Activated T-helper 1 cell treated with Interleukin-2 at 50 U/mL for 16 hours (primary cell): ENCODE data around the gene TMX3.

Source experiments
- DNase-seq: peaks from one replicate; pipeline ENCODE4 v3.0.0-alpha.2; 2020; ENCODE audit warnings: low read depth

TMX3 gene

GRCh38 chr18:68714712-68715496 lies at the start of gene TMX3:
TMX3 (minus strand) TSS chr18:68715108; CDS start chr18:68714981, 127 bp downstream.
- DNase-seq = peak; percentile 88

GRCh38 chr18:68764016-68764415 lies 49.1 kb upstream of the TMX3 start:
- DNase-seq = no peak

- DNase-seq = no peak
Observed at GRCh38 chr18:68763083-68763482, 48.2 kb upstream of the TMX3 start.

GRCh38 chr18:68759308-68759707 lies 44.4 kb upstream of the TMX3 start:
- no peak for DNase-seq

GRCh38 chr18:68757126-68757525 lies 42.2 kb upstream of the TMX3 start:
- no peak for DNase-seq

GRCh38 chr18:68742206-68742605 lies 27.3 kb upstream of the TMX3 start:
- DNase-seq = no peak

GRCh38 chr18:68740966-68741365 lies 26.1 kb upstream of the TMX3 start:
- DNase-seq = no peak

GRCh38 chr18:68739462-68739861 lies 24.6 kb upstream of the TMX3 start:
- DNase-seq = no peak

GRCh38 chr18:68738564-68738963 lies 23.7 kb upstream of the TMX3 start:
- no peak for DNase-seq

GRCh38 chr18:68735483-68736343 lies 20.8 kb upstream of the TMX3 start:
- DNase-seq = no peak

- DNase-seq = no peak
Observed at GRCh38 chr18:68734308-68734707, 19.4 kb upstream of the TMX3 start.

- no peak for DNase-seq
Observed at GRCh38 chr18:68733707-68734106, 18.8 kb upstream of the TMX3 start.

- no peak for DNase-seq
Observed at GRCh38 chr18:68728081-68728700, 13.3 kb upstream of the TMX3 start.

GRCh38 chr18:68727506-68727905 lies 12.6 kb upstream of the TMX3 start:
- DNase-seq = no peak

- DNase-seq = no peak
Observed at GRCh38 chr18:68725346-68725745, 10.4 kb upstream of the TMX3 start.

- no peak for DNase-seq
Observed at GRCh38 chr18:68724021-68724420, 9.1 kb upstream of the TMX3 start.

- no peak for DNase-seq
Observed at GRCh38 chr18:68723539-68723938, 8.6 kb upstream of the TMX3 start.

- DNase-seq = no peak
Observed at GRCh38 chr18:68722821-68723220, 7.9 kb upstream of the TMX3 start.

GRCh38 chr18:68721681-68722583 lies 7.0 kb upstream of the TMX3 start:
- DNase-seq = no peak

GRCh38 chr18:68714366-68714711 lies 569 bp downstream of the TMX3 start:
- no peak for DNase-seq

- no peak for DNase-seq
Observed at GRCh38 chr18:68713796-68714195, 1.1 kb downstream of the TMX3 start.

GRCh38 chr18:68713131-68713530 lies 1.8 kb downstream of the TMX3 start:
- DNase-seq = no peak
